CD4-positive, CD25-positive, alpha-beta regulatory T cell (primary cell): Measurements from ENCODE around the gene NMB. TPM values are rescaled to one million over a fixed set of nuclear protein-coding genes. Genes with fewer than 3 reads are reported as not detected.

Source experiments
- ATAC-seq, 2 donors: fragments of 150-1000 bp; cut with Tn5 transposase; one replicate each; pipeline ENCODE4 v1.10.0; 2021; ENCODE audit warnings: low read depth in 2 of 2, moderate number of reproducible peaks in 2 of 2, moderate library complexity in 1 of 2
- DNase-seq, 3 donors: peaks; one replicate each; pipeline versions ENCODE4 v3.0.0 to v3.0.0-alpha.2; 2012 to 2022; ENCODE audit warnings: mixed read lengths in 1 of 3
- H3K27ac ChIP-seq: one replicate; pipeline ENCODE4 v1.7.0; 2013; ENCODE audit warnings: mild to moderate bottlenecking, low read length; ENCODE audit not compliant: insufficient read depth, poor library complexity, severe bottlenecking
- H3K27me3 ChIP-seq: one replicate; pipeline ENCODE4 v1.7.0; 2013; ENCODE audit warnings: low read length; ENCODE audit not compliant: control insufficient read depth, insufficient read depth
- H3K36me3 ChIP-seq: one replicate; pipeline ENCODE4 v1.7.0; 2013; ENCODE audit warnings: mild to moderate bottlenecking, low read length, moderate library complexity; ENCODE audit not compliant: control insufficient read depth, insufficient read depth
- H3K4me1 ChIP-seq: 2 replicates; pipeline ENCODE4 v1.7.0; 2013; ENCODE audit warnings: mild to moderate bottlenecking, low read length; ENCODE audit not compliant: insufficient read depth, control insufficient read depth, poor library complexity, severe bottlenecking
- H3K4me3 ChIP-seq: one replicate; pipeline ENCODE4 v1.7.0; 2013; ENCODE audit warnings: low read depth, mild to moderate bottlenecking, low read length, moderate library complexity
- H3K9me3 ChIP-seq, 2 experiments: 1 replicate in 1 of 2; 2 replicates in 1 of 2; pipeline ENCODE4 v1.7.0; 2013; ENCODE audit warnings: low read length in 2 of 2, mild to moderate bottlenecking in 1 of 2, moderate library complexity in 1 of 2; ENCODE audit not compliant: control insufficient read depth in 2 of 2
- H3K27ac Mint-ChIP-seq, 3 donors: one replicate each; pipeline ENCODE4 v1.8.0; 2020 to 2022; ENCODE audit warnings: mild to moderate bottlenecking in 3 of 3, mixed read lengths in 3 of 3, moderate library complexity in 2 of 3
- H3K27me3 Mint-ChIP-seq: one replicate; pipeline ENCODE4 v1.8.0; 2022; ENCODE audit warnings: mild to moderate bottlenecking, mixed read lengths
- H3K36me3 Mint-ChIP-seq: one replicate; pipeline ENCODE4 v1.8.0; 2020; ENCODE audit warnings: mixed read lengths
- H3K4me1 Mint-ChIP-seq, 4 donors: one replicate each; pipeline ENCODE4 v1.8.0; 2020 to 2022; ENCODE audit warnings: mixed read lengths in 4 of 4, mild to moderate bottlenecking in 1 of 4
- H3K4me3 Mint-ChIP-seq, 4 donors: one replicate each; pipeline ENCODE4 v1.8.0; 2020 to 2022; ENCODE audit warnings: mild to moderate bottlenecking in 4 of 4, mixed read lengths in 4 of 4, moderate library complexity in 3 of 4
- H3K9me3 Mint-ChIP-seq, 7 donors: one replicate each; pipeline ENCODE4 v1.8.0; 2020 to 2022; ENCODE audit warnings: mixed read lengths in 7 of 7, mild to moderate bottlenecking in 3 of 7, moderate library complexity in 2 of 7
- polyA plus RNA-seq, 4 donors: library from polyadenylated mRNA; unstranded; fragments of 300-500 nt; fragmentation: Illumina TruSeq; gene quantifications; one replicate each; pipeline ENCODE4 v1.2.3, GENCODE V29; 2021
- total RNA-seq: library from RNA; stranded (reverse); gene quantifications from one replicate; pipeline ENCODE4 v1.2.3, GENCODE V29; 2022

NMB gene
- total and polyA plus RNA-seq, 5 donors from 2014 or later, result 2.2 to 7.1 (median 6.4) TPM

- H3K4me3 Mint-ChIP-seq, result no peak overlapping the region
- no peaks in the 10 kb centered on the region for H3K9me3 Mint-ChIP-seq
- no peak for DNase-seq
- Histone ChIP-seq H3K27ac (no peak overlapping the region), H3K4me3 (no peak overlapping the region), H3K4me1 (peaks cover 19% of the 10 kb centered on the region), H3K9me3 (no peaks in the 10 kb centered on the region), H3K36me3 (peaks cover 14% of the 10 kb centered on the region), H3K27me3 (no peaks in the 10 kb centered on the region)
- peaks cover 50% of the 10 kb centered on the region for H3K36me3 Mint-ChIP-seq
- H3K27me3 Mint-ChIP-seq, result no peaks in the 10 kb centered on the region
- ATAC-seq, result no peak
- H3K4me1 Mint-ChIP-seq, result peaks cover 10 to 48% (median 31%) of the 10 kb centered on the region in 4 donors
- no peak overlapping the region for H3K27ac Mint-ChIP-seq
Observed at GRCh38 chr15:84608707-84609284, 49.2 kb downstream of the NMB start.

GRCh38 chr15:84606653-84607120, 51.3 kb downstream of the NMB start:
- Histone ChIP-seq H3K27me3 (no peaks in the 10 kb centered on the region), H3K4me3 (no peak overlapping the region), H3K9me3 (no peaks in the 10 kb centered on the region), H3K27ac (no peak overlapping the region), H3K4me1 (peaks cover 27% of the 10 kb centered on the region), H3K36me3 (peaks cover 14% of the 10 kb centered on the region)
- H3K27me3 Mint-ChIP-seq, result no peaks in the 10 kb centered on the region
- DNase-seq (no peak), ATAC-seq (no peak)
- no peaks in the 10 kb centered on the region for H3K9me3 Mint-ChIP-seq
- peaks cover 51% of the 10 kb centered on the region for H3K36me3 Mint-ChIP-seq
- peak overlapping the region in 2 of 4 donors; percentile 28 to 47 for H3K4me3 Mint-ChIP-seq
- H3K4me1 Mint-ChIP-seq, result peaks cover 11 to 65% (median 37%) of the 10 kb centered on the region in 4 donors
- H3K27ac Mint-ChIP-seq, result peak overlapping the region in 2 of 3 donors; percentile 41 to 62

- H3K4me1 ChIP-seq, result peaks cover 33% of the 10 kb centered on the region
- peak overlapping the region; percentile 35 for H3K27ac ChIP-seq
- H3K9me3 Mint-ChIP-seq, result no peaks in the 10 kb centered on the region
- H3K36me3 Mint-ChIP-seq, result peaks cover 50% of the 10 kb centered on the region
- H3K4me3 ChIP-seq, result peak overlapping the region; percentile 54
- DNase-seq, result peak in 1 of 3 donors; percentile 33
- no peak for ATAC-seq
- H3K9me3 ChIP-seq, result no peaks in the 10 kb centered on the region
- peak overlapping the region; percentile 37 to 90 (median 78) for H3K4me3 Mint-ChIP-seq
- H3K27me3 ChIP-seq, result no peaks in the 10 kb centered on the region
- H3K4me1 Mint-ChIP-seq, result peaks cover 11 to 73% (median 40%) of the 10 kb centered on the region in 4 donors
- H3K27ac Mint-ChIP-seq, result peak overlapping the region in 2 of 3 donors; percentile 93 to 96
- peaks cover 14% of the 10 kb centered on the region for H3K36me3 ChIP-seq
- H3K27me3 Mint-ChIP-seq, result no peaks in the 10 kb centered on the region
Observed at GRCh38 chr15:84605554-84605882, 52.5 kb downstream of the NMB start.

Other genes with a start within 250 kb of the NMB start
- gene ZSCAN2, start 57.2 kb downstream of the NMB start, total RNA-seq, result 4.8 TPM
- 10 to 100 TPM in 2 of 4 donors, 1 to 10 TPM in 2; 6.9 to 12.4 (median 9.4) TPM for gene ZSCAN2, start 57.2 kb downstream of the NMB start, polyA plus RNA-seq
- 19.6 TPM for gene WDR73, start 3.9 kb downstream of the NMB start, total RNA-seq
- gene WDR73, start 3.9 kb downstream of the NMB start, polyA plus RNA-seq, result 10 to 100 TPM; 12.9 to 19.2 (median 16.1) TPM
- gene SEC11A, start 57.9 kb upstream of the NMB start, total RNA-seq, result 72.9 TPM
- gene SEC11A, start 57.9 kb upstream of the NMB start, polyA plus RNA-seq, result 100 to 1,000 TPM; 152 to 186 (median 163) TPM
- 39.8 TPM for gene ZNF592, start 90.4 kb upstream of the NMB start, total RNA-seq
- gene ZNF592, start 90.4 kb upstream of the NMB start, polyA plus RNA-seq, result 1 to 10 TPM; 3.8 to 4.3 (median 4.2) TPM
- 0.22 TPM for gene ALPK3, start 159.2 kb upstream of the NMB start, total RNA-seq
- not detected for gene ALPK3, start 159.2 kb upstream of the NMB start, polyA plus RNA-seq
- not detected for gene SLC28A1, start 226.5 kb upstream of the NMB start, total RNA-seq
- gene SLC28A1, start 226.5 kb upstream of the NMB start, polyA plus RNA-seq, result not detected